ENCODE measurements around the gene MOAP1.

- TF ChIP-seq POLR2A (IDR thresholded peaks at IDR 0.05; ENCODE audit: low read length) (no peak), NPAS2 (CRISPR knock-in tag; IDR thresholded peaks at IDR 0.05; ENCODE audit: borderline replicate concordance) (no peak), CEBPB (IDR thresholded peaks at IDR 0.05) (no peak), POLR2AphosphoS2 (conservative IDR thresholded peaks at IDR 0.05; ENCODE audit: low read length) (no peak), BHLHE40 (IDR thresholded peaks at IDR 0.05; ENCODE audit: low read depth, low read length) (no peak), RNF2 (IDR thresholded peaks at IDR 0.05; ENCODE audit: borderline replicate concordance, low read depth) (no peak), CTCF (IDR thresholded peaks at IDR 0.05) (no peak), MYC (IDR thresholded peaks at IDR 0.05; ENCODE audit: borderline replicate concordance, low read length) (no peak), SMC3 (IDR thresholded peaks at IDR 0.05) (no peak), KDM1A (IDR thresholded peaks at IDR 0.05; ENCODE audit: low read depth) (no peak), PHF8 (IDR thresholded peaks at IDR 0.05; ENCODE audit: borderline replicate concordance, low read depth) (no peak), HEYL (CRISPR knock-in tag; IDR thresholded peaks at IDR 0.05) (no peak), REST (IDR thresholded peaks at IDR 0.05) (no peak)
Measured at GRCh38 chr14:93212432-93212831, 27.7 kb upstream of the MOAP1 start.
